Occipital lobe (tissue), 2 donors: ENCODE measurements around the gene ALK. TPM values are rescaled to one million over a fixed set of nuclear protein-coding genes. Genes with fewer than 3 reads are reported as not detected.
"Not testable (repeated sequence)": the region's sequence is repeated elsewhere in the genome, so short reads cannot be mapped to it uniquely, and the experiment has no call there.

Source experiments
- DNase-seq: peaks from one replicate; lab custom pipeline; 2025; lab: John Stamatoyannopoulos, UW
- total RNA-seq: library from RNA; depleted of rRNA; stranded (reverse); fragments of >200 nt; gene quantifications from one replicate; pipeline ENCODE4 v1.2.3, GENCODE V29; 2014

ALK gene
- total RNA-seq, 1 donor from 2014 or later, result 0.78 TPM

GRCh38 chr2:29284671-29285070 lies 636.7 kb downstream of the ALK start:
- no peak for DNase-seq

- DNase-seq, result no peak
Measured at GRCh38 chr2:29281916-29282247, 639.5 kb downstream of the ALK start.

GRCh38 chr2:29281086-29281915 lies 640.1 kb downstream of the ALK start:
- DNase-seq, result peak; percentile 77

- DNase-seq, result no peak
Measured at GRCh38 chr2:29278966-29279365, 642.4 kb downstream of the ALK start.

GRCh38 chr2:29276151-29276550 lies 645.2 kb downstream of the ALK start:
- no peak for DNase-seq

GRCh38 chr2:29275186-29275585 lies 646.2 kb downstream of the ALK start:
- DNase-seq, result no peak

GRCh38 chr2:29273685-29274611 lies 647.4 kb downstream of the ALK start:
- DNase-seq, result no peak

- no peak for DNase-seq
Measured at GRCh38 chr2:29273004-29273684, 648.2 kb downstream of the ALK start.

GRCh38 chr2:29272311-29272710 lies 649.1 kb downstream of the ALK start:
- DNase-seq, result no peak

- no peak for DNase-seq
Measured at GRCh38 chr2:29270701-29271121, 650.7 kb downstream of the ALK start.

- no peak for DNase-seq
Measured at GRCh38 chr2:29269765-29270109, 651.6 kb downstream of the ALK start.

- no peak for DNase-seq
Measured at GRCh38 chr2:29269095-29269764, 652.2 kb downstream of the ALK start.

- no peak for DNase-seq
Measured at GRCh38 chr2:29267720-29268119, 653.7 kb downstream of the ALK start.

GRCh38 chr2:29263886-29264285 lies 657.5 kb downstream of the ALK start:
- no peak for DNase-seq

- no peak for DNase-seq
Measured at GRCh38 chr2:29262681-29263260, 658.6 kb downstream of the ALK start.

- no peak for DNase-seq
Measured at GRCh38 chr2:29261003-29261402, 660.4 kb downstream of the ALK start.

- no peak for DNase-seq
Measured at GRCh38 chr2:29260142-29260772, 661.1 kb downstream of the ALK start.

GRCh38 chr2:29259221-29259620 lies 662.2 kb downstream of the ALK start:
- no peak for DNase-seq

GRCh38 chr2:29255004-29255403 lies 666.4 kb downstream of the ALK start:
- DNase-seq, result peak; percentile 17

GRCh38 chr2:29253495-29254275 lies 667.7 kb downstream of the ALK start:
- not testable (repeated sequence) for DNase-seq
